ENCODE results near the gene LIN54. TPM values are rescaled to one million over a fixed set of nuclear protein-coding genes. Genes with fewer than 3 reads are reported as not detected.

The LIN54 gene
- total and polyA plus RNA-seq, 9 of the 15 experiments (the other 6 are each of a cell fraction or from before 2014, with no cell fraction given), result 2.2 to 22.5 (median 15.8) TPM

GRCh38 chr4:83019794-83020494 is 9.3 kb upstream of the LIN54 start (continued):
- TF ChIP-seq, protein P1, sequence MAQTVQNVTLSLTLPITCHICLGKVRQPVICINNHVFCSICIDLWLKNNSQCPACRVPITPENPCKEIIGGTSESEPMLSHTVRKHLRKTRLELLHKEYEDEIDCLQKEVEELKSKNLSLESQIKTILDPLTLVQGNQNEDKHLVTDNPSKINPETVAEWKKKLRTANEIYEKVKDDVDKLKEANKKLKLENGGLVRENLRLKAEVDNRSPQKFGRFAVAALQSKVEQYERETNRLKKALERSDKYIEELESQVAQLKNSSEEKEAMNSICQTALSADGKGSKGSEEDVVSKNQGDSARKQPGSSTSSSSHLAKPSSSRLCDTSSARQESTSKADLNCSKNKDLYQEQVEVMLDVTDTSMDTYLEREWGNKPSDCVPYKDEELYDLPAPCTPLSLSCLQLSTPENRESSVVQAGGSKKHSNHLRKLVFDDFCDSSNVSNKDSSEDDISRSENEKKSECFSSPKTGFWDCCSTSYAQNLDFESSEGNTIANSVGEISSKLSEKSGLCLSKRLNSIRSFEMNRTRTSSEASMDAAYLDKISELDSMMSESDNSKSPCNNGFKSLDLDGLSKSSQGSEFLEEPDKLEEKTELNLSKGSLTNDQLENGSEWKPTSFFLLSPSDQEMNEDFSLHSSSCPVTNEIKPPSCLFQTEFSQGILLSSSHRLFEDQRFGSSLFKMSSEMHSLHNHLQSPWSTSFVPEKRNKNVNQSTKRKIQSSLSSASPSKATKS (CRISPR knock-in tag; IDR thresholded peaks at IDR 0.05), result no peak
- TF ChIP-seq POLR3G (IDR thresholded peaks at IDR 0.05; ENCODE audit: extremely low read depth, insufficient read length, insufficient replicate concordance) (no peak), SMAD2 (IDR thresholded peaks at IDR 0.05; ENCODE audit: low read depth, low read length) (no peak), POLR2AphosphoS5 (IDR thresholded peaks at IDR 0.05; ENCODE audit: control insufficient read depth, insufficient read depth, low read depth, low read length) (peak; percentile 66), MXD1 (CRISPR knock-in tag; IDR thresholded peaks at IDR 0.05; ENCODE audit: borderline replicate concordance, poor library complexity, severe bottlenecking) (no peak), SPI1 (IDR thresholded peaks at IDR 0.05; ENCODE audit: borderline replicate concordance, low read depth, low read length) (no peak), ZNF583 (CRISPR knock-in tag; IDR thresholded peaks at IDR 0.05) (no peak), BDP1 (IDR thresholded peaks at IDR 0.05; ENCODE audit: insufficient read depth, insufficient read length) (no peak), IFI16 (CRISPR knock-in tag; IDR thresholded peaks at IDR 0.05) (no peak), CBFA2T3 (IDR thresholded peaks at IDR 0.05) (peak; percentile 93), RBM14 (IDR thresholded peaks at IDR 0.05; ENCODE audit: borderline replicate concordance, insufficient read depth, low read depth, low read length) (no peak), CBX2 (IDR thresholded peaks at IDR 0.05; ENCODE audit: insufficient read depth, low read length, poor library complexity, severe bottlenecking) (no peak), MTA2 (IDR thresholded peaks at IDR 0.05; ENCODE audit: low read depth) (peak; percentile 54; the same call in 1 of the 2 replicates), ASH1L (IDR thresholded peaks at IDR 0.05; ENCODE audit: borderline replicate concordance, low read depth, partially characterized antibody) (no peak), ZNF695 (CRISPR knock-in tag; IDR thresholded peaks at IDR 0.05) (no peak), ZNF140 (CRISPR knock-in tag; IDR thresholded peaks at IDR 0.05) (no peak), MECOM (CRISPR knock-in tag; IDR thresholded peaks at IDR 0.05) (no peak), ZNF174 (CRISPR knock-in tag; IDR thresholded peaks at IDR 0.05) (no peak), ZBTB9 (CRISPR knock-in tag; IDR thresholded peaks at IDR 0.05) (no peak), ZNF384 (IDR thresholded peaks at IDR 0.05; ENCODE audit: low read depth, low read length) (0 out of 2 replicates have a peak, but pooled peaks have one; percentile 14)
- TF ChIP-seq, protein P2, sequence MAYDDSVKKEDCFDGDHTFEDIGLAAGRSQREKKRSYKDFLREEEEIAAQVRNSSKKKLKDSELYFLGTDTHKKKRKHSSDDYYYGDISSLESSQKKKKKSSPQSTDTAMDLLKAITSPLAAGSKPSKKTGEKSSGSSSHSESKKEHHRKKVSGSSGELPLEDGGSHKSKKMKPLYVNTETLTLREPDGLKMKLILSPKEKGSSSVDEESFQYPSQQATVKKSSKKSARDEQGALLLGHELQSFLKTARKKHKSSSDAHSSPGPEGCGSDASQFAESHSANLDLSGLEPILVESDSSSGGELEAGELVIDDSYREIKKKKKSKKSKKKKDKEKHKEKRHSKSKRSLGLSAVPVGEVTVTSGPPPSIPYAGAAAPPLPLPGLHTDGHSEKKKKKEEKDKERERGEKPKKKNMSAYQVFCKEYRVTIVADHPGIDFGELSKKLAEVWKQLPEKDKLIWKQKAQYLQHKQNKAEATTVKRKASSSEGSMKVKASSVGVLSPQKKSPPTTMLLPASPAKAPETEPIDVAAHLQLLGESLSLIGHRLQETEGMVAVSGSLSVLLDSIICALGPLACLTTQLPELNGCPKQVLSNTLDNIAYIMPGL (CRISPR knock-in tag; IDR thresholded peaks at IDR 0.05), result no peak
